Gastroesophageal sphincter (tissue), 3 donors: ENCODE data around the gene SMURF1.

Experiments
- CTCF ChIP-seq, 4 experiments: fragments of 200-600 bp in 2 of 4; fragments of 450-650 bp in 2 of 4; sonication (generic) in 1 of 4; IDR thresholded peaks; one replicate each; pipeline ENCODE4 v1.5.1; 2017 to 2019; ENCODE audit warnings: antibody characterized with exemption in 4 of 4, mild to moderate bottlenecking in 2 of 4, moderate library complexity in 2 of 4
- POLR2A ChIP-seq, 2 donors: fragments of 450-650 bp; IDR thresholded peaks; one replicate each; pipeline ENCODE4 v1.6.1; 2017; ENCODE audit warnings: antibody characterized with exemption in 2 of 2, mild to moderate bottlenecking in 2 of 2, moderate library complexity in 1 of 2
- POLR2AphosphoS5 ChIP-seq: sonication (generic); formaldehyde crosslinking; IDR thresholded peaks from one replicate; pipeline ENCODE4 v1.6.1; 2017; ENCODE audit warnings: antibody characterized with exemption

GRCh38 chr7:98990356-98990755 is 153.6 kb downstream of the SMURF1 start:
- TF ChIP-seq CTCF (IDR thresholded peaks at IDR 0.05) (no peak), POLR2A (IDR thresholded peaks at IDR 0.05) (no peak), POLR2AphosphoS5 (no peak)
